GM12878 (cell line): Measurements from ENCODE around the gene PGC. TPM values are rescaled to one million over a fixed set of nuclear protein-coding genes. Genes with fewer than 3 reads are reported as not detected.

ENCODE experiments used
- ATAC-seq: fragments of 200-7000 bp; cut with Tn5 transposase; 3 replicates; pipeline ENCODE4 v1.9.1; 2020; ENCODE audit warnings: mild to moderate bottlenecking, moderate library complexity
- BruUV-seq: library from RNA; stranded (reverse); fragments of 400-500 nt; replicated peaks from 2 replicates; lab custom pipeline; 2021; lab: Mats Ljungman, UMichigan
- CTCF ChIA-PET: fragments of 300-600 bp; sonication (Branson Sonifier 250); formaldehyde crosslinking; extraction: SDS; loops from one replicate; lab custom pipeline; 2021; ENCODE audit warnings: inconsistent platforms; lab: Yijun Ruan, JAX
- POLR2A ChIA-PET: fragments of 350-600 bp; formaldehyde crosslinking; extraction: SDS; loops from one replicate; lab custom pipeline; 2021; ENCODE audit warnings: inconsistent platforms; lab: Charles Lee
- RAD21 ChIA-PET: fragments of 300-600 bp; sonication (Branson Sonifier 250); formaldehyde crosslinking; loops from one replicate; lab custom pipeline; 2023; ENCODE audit warnings: antibody characterized with exemption; ENCODE audit not compliant: unreplicated experiment; lab: Charles Lee
- SMC1A ChIA-PET: fragments of 300-600 bp; sonication (Branson Sonifier 250); formaldehyde crosslinking; loops from one replicate; lab custom pipeline; 2023; ENCODE audit not compliant: unreplicated experiment, uncharacterized antibody; lab: Charles Lee
- DNase-seq: peaks from one replicate; pipeline ENCODE4 v3.0.0-alpha.2; 2011; ENCODE audit warnings: low read depth, low spot score
- FAIRE-seq: peaks from 3 replicates; lab custom pipeline; 2011; peaks lifted over from hg19 to GRCh38; lab: Jason Lieb, UNC
- H2AFZ ChIP-seq: 2 replicates; pipeline ENCODE4 v1.6.0; 2011; ENCODE audit warnings: low read depth, low read length, control low read depth; ENCODE audit not compliant: control insufficient read depth
- H3K27ac ChIP-seq: 2 replicates; pipeline ENCODE4 v1.5.1; 2011; ENCODE audit warnings: control low read depth; ENCODE audit not compliant: control insufficient read depth, insufficient read depth
- H3K27me3 ChIP-seq, 2 experiments: replicated peaks in 1 of 2; 2 replicates each; pipeline versions ENCODE4 v1.6.0 to v1.6.1; 2011; ENCODE audit warnings: low read length in 1 of 2; ENCODE audit not compliant: control insufficient read depth in 2 of 2, insufficient read depth in 2 of 2
- H3K36me3 ChIP-seq, 2 experiments: 2 replicates each; pipeline ENCODE4 v1.5.1; 2011; ENCODE audit warnings: low read length in 1 of 2; ENCODE audit not compliant: control insufficient read depth in 2 of 2, insufficient read depth in 2 of 2
- H3K4me1 ChIP-seq: 2 replicates; pipeline ENCODE4 v1.6.1; 2011; ENCODE audit warnings: mild to moderate bottlenecking, low read length, moderate library complexity, mixed read lengths; ENCODE audit not compliant: control insufficient read depth, insufficient read depth
- H3K4me2 ChIP-seq: 2 replicates; pipeline ENCODE4 v1.6.0; 2011; ENCODE audit warnings: control low read depth; ENCODE audit not compliant: control insufficient read depth, insufficient read depth
- H3K4me3 ChIP-seq: fragments of 200-600 bp; sonication (generic); 2 replicates; pipeline ENCODE4 v1.5.1; 2016
- H3K79me2 ChIP-seq: 2 replicates; pipeline ENCODE4 v1.6.0; 2011; ENCODE audit warnings: low read length; ENCODE audit not compliant: control insufficient read depth, insufficient read depth
- H3K9ac ChIP-seq: 2 replicates; pipeline ENCODE4 v1.8.0; 2011; ENCODE audit warnings: low read length, control low read depth, mixed read lengths; ENCODE audit not compliant: control insufficient read depth, insufficient read depth
- H3K9me3 ChIP-seq: replicated peaks from 3 replicates; pipeline ENCODE4 v1.5.1; 2011; ENCODE audit warnings: mild to moderate bottlenecking, low read length; ENCODE audit not compliant: control insufficient read depth, insufficient read depth
- H4K20me1 ChIP-seq: 2 replicates; pipeline ENCODE4 v1.6.0; 2011; ENCODE audit not compliant: control insufficient read depth, insufficient read depth
- CREM ChIP-seq: IDR thresholded peaks from 2 replicates; pipeline ENCODE4 v1.6.1; 2014; ENCODE audit warnings: antibody characterized with exemption, low read depth
- FOXK2 ChIP-seq: fragments of 450-650 bp; IDR thresholded peaks from 2 replicates; pipeline ENCODE4 v1.6.1; 2017; ENCODE audit warnings: mild to moderate bottlenecking, moderate library complexity
- GATAD2B ChIP-seq: fragments of 450-650 bp; conservative IDR thresholded peaks from 2 replicates; pipeline ENCODE4 v1.6.1; 2017; ENCODE audit warnings: low read depth, mild to moderate bottlenecking, moderate library complexity
- KAT2A ChIP-seq: conservative IDR thresholded peaks from 2 replicates; pipeline ENCODE4 v1.6.1; 2011; ENCODE audit warnings: low read depth, low read length; ENCODE audit not compliant: control insufficient read depth
- KLF5 ChIP-seq: fragments of 450-650 bp; IDR thresholded peaks from 2 replicates; pipeline ENCODE4 v1.6.1; 2014; ENCODE audit warnings: mild to moderate bottlenecking; ENCODE audit not compliant: partially characterized antibody
- MLLT1 ChIP-seq: fragments of 450-650 bp; IDR thresholded peaks from 2 replicates; pipeline ENCODE4 v1.6.1; 2016; ENCODE audit warnings: mild to moderate bottlenecking
- PBX3 ChIP-seq: IDR thresholded peaks from 2 replicates; pipeline ENCODE4 v1.6.1; 2011; ENCODE audit warnings: mild to moderate bottlenecking, low read depth, low read length, moderate library complexity; ENCODE audit not compliant: insufficient replicate concordance
- SMAD1 ChIP-seq: fragments of 450-650 bp; IDR thresholded peaks from 2 replicates; pipeline ENCODE4 v1.6.1; 2018; ENCODE audit warnings: mild to moderate bottlenecking, low read depth; ENCODE audit not compliant: partially characterized antibody
- STAT1 ChIP-seq: fragments of 450-650 bp; conservative IDR thresholded peaks from 2 replicates; pipeline ENCODE4 v1.6.1; 2014; ENCODE audit warnings: antibody characterized with exemption, mild to moderate bottlenecking
- TARDBP ChIP-seq: IDR thresholded peaks from 2 replicates; pipeline ENCODE4 v1.6.1; 2016; ENCODE audit warnings: borderline replicate concordance
- TBL1XR1 ChIP-seq: IDR thresholded peaks from 2 replicates; pipeline ENCODE4 v1.6.1; 2012; ENCODE audit warnings: low read depth, low read length, improper control_type of control experiment
- ZBTB11 ChIP-seq: fragments of 450-650 bp; formaldehyde crosslinking; IDR thresholded peaks from 2 replicates; pipeline ENCODE4 v1.5.0; 2022; ENCODE audit warnings: mild to moderate bottlenecking, missing genetic modification characterization
- ZBTB40 ChIP-seq: fragments of 450-650 bp; IDR thresholded peaks from 2 replicates; pipeline ENCODE4 v1.6.1; 2016; ENCODE audit warnings: mild to moderate bottlenecking, moderate library complexity, borderline replicate concordance
- WGBS: methylation state at CpG from one replicate; pipeline ENCODE4 v1.1.6; 2016; ENCODE audit warnings: low lambda C conversion rate; ENCODE audit not compliant: insufficient replicate concordance, insufficient coverage; ENCODE audit errors: missing lambda C conversion rate; 5-methylcytosine and 5-hydroxymethylcytosine counted together
- in situ Hi-C: fragments of 300-500 bp; cut with MboI; formaldehyde crosslinking; loops from 9 replicates; pipeline ENCODE4 v1.14.3; 2018; ENCODE audit warnings: mixed read lengths
- intact Hi-C: fragments of 100-400 bp; cut with micrococcal nuclease; formaldehyde crosslinking; loops from one replicate; pipeline ENCODE4 v1.14.2; 2022; ENCODE audit not compliant: unreplicated experiment
- polyA plus RNA-seq, 11 experiments: library from polyadenylated mRNA; depleted of rRNA in 4 of 11; unstranded in 6 of 11; stranded (reverse) in 5 of 11; fragments of >200 nt; fragmentation: Nextera tagmentation in 4 of 11; fragmentation: Illumina TruSeq in 1 of 11; extraction: Ambion mirVana in 4 of 11; extraction: Trizol in 1 of 11; gene quantifications; 1 replicate in 1 of 11; 2 replicates in 10 of 11; pipeline versions ENCODE4 v1.2.1 to v1.2.3, GENCODE V29; 2011 to 2016; ENCODE audit warnings: inconsistent platforms in 2 of 11, missing spikeins in 2 of 11, low read depth in 1 of 11
- total RNA-seq, 4 experiments: library from RNA; depleted of rRNA in 3 of 4; stranded (reverse); fragments of >200 nt in 3 of 4; fragmentation: Illumina TruSeq in 1 of 4; extraction: Trizol in 1 of 4; gene quantifications; 2 replicates each; pipeline versions ENCODE4 v1.2.1 to v1.2.3, GENCODE V29; 2013 to 2021

The PGC gene
- total and polyA plus RNA-seq, 10 of the 15 experiments (the other 5 are each of a cell fraction or from before 2014, with no cell fraction given) = 0.26 TPM; not detected in 9

GRCh38 chr6:41691426-41692079 lies 55.6 kb downstream of the PGC start:
- 85% methylated on average over 8 of the region's 8 CpGs for WGBS
- peaks cover 10 to 36% of the 10 kb centered on the region in 2 experiments; a peak in 3 of 4 replicates for H3K36me3 ChIP-seq
- no peak overlapping the region for H3K9ac ChIP-seq
- H3K4me1 ChIP-seq = no peaks in the 10 kb centered on the region
- FAIRE-seq (no peak), ATAC-seq (no peak), DNase-seq (no peak)
- in situ Hi-C loops (no loop called here), intact Hi-C loops (no loop called here)
- no peak overlapping the region for H3K27ac ChIP-seq
- ChIA-PET SMC1A (interaction anchor here (0.8 kb wide), 1 partner anchor 31 kb away, joined by 3 read pairs; no protein-coding TSS in a partner anchor), RAD21 (interaction anchor here (1.0 kb wide), 1 partner anchor 10 kb away, joined by 4 read pairs; no protein-coding TSS in a partner anchor), CTCF (interaction anchor here (0.5 to 2.9 kb wide), 3 partner anchors 8 to 376 kb away, joined by 3 to 9 read pairs (median 6); no protein-coding TSS in a partner anchor), POLR2A (interaction anchor here (1.1 kb wide), 1 partner anchor 13 kb away, joined by 3 read pairs; no protein-coding TSS in a partner anchor)
- no peak overlapping the region for H3K4me2 ChIP-seq
- no peaks in the 10 kb centered on the region for H3K27me3 ChIP-seq
- no TSS peak for BruUV-seq
- no peak overlapping the region for H2AFZ ChIP-seq
- no peaks in the 10 kb centered on the region; the same call in 1 of the 2 replicates for H4K20me1 ChIP-seq
- H3K9me3 ChIP-seq = no peaks in the 10 kb centered on the region
- peaks cover 29% of the 10 kb centered on the region for H3K79me2 ChIP-seq
- no peak overlapping the region for H3K4me3 ChIP-seq
- no peak for TF ChIP-seq KLF5
- no peak for TF ChIP-seq TBL1XR1
- no peak for TF ChIP-seq STAT1
- no peak for TF ChIP-seq KAT2A
- no peak for TF ChIP-seq ZBTB11 (CRISPR knock-in tag)
- no peak for TF ChIP-seq CREM
- TF ChIP-seq ZBTB40 = no peak
- TF ChIP-seq MLLT1 = no peak
- TF ChIP-seq SMAD1 = no peak
- no peak for TF ChIP-seq PBX3
- no peak for TF ChIP-seq TARDBP
- TF ChIP-seq GATAD2B = no peak
- TF ChIP-seq FOXK2 = no peak
